Measurements from ENCODE around the gene MIB1. TPM values are rescaled to one million over a fixed set of nuclear protein-coding genes. Genes with fewer than 3 reads are reported as not detected.

MIB1 gene
- total RNA-seq, 4 donors from 2014 or later = 25.9 to 121 (median 64.1) TPM

- H3K4me1 ChIP-seq = no peaks in the 10 kb centered on the region
- H3K36me3 ChIP-seq = no peaks in the 10 kb centered on the region
- peak; percentile 27 to 28 for DNase-seq
- no peak for TF ChIP-seq CTCF (IDR thresholded peaks at IDR 0.05)
- TF ChIP-seq POLR2A (IDR thresholded peaks at IDR 0.05) = no peak
- peak overlapping the region; percentile 28 to 69 for H3K4me3 ChIP-seq
- no peaks in the 10 kb centered on the region for H3K27me3 ChIP-seq
- intact Hi-C loops (cut with DNase I; ENCODE audit: low total_unique reads) = no loop called here
- H3K27ac ChIP-seq = peak overlapping the region; percentile 97 to 100
- H3K9me3 ChIP-seq = no peaks in the 10 kb centered on the region
These were observed 721 bp upstream of the MIB1 start for GRCh38 chr18:21739604-21740537.

- Histone ChIP-seq H3K27ac (peak overlapping the region; percentile 97 to 100), H3K27me3 (no peaks in the 10 kb centered on the region), H3K4me3 (peak overlapping the region; percentile 69 to 98), H3K36me3 (no peaks in the 10 kb centered on the region), H3K4me1 (no peaks in the 10 kb centered on the region), H3K9me3 (no peaks in the 10 kb centered on the region)
- TF ChIP-seq CTCF (IDR thresholded peaks at IDR 0.05) = no peak
- intact Hi-C loops (cut with DNase I; ENCODE audit: low total_unique reads) = no loop called here
- DNase-seq = no peak
These were observed 645 bp downstream of the MIB1 start for GRCh38 chr18:21741312-21741561.

GRCh38 chr18:21741562-21742314, 1.1 kb downstream of the MIB1 start:
- no peaks in the 10 kb centered on the region for H3K36me3 ChIP-seq
- no peaks in the 10 kb centered on the region for H3K27me3 ChIP-seq
- DNase-seq = peak; percentile 33
- no peaks in the 10 kb centered on the region for H3K9me3 ChIP-seq
- no peak for TF ChIP-seq CTCF (IDR thresholded peaks at IDR 0.05)
- TF ChIP-seq POLR2A (IDR thresholded peaks at IDR 0.05) = no peak
- intact Hi-C loops (cut with DNase I; ENCODE audit: low total_unique reads) = no loop called here
- H3K27ac ChIP-seq = peak overlapping the region; percentile 97 to 100
- peak overlapping the region; percentile 69 to 98 for H3K4me3 ChIP-seq
- H3K4me1 ChIP-seq = no peaks in the 10 kb centered on the region

GRCh38 chr18:21742315-21742687, 1.7 kb downstream of the MIB1 start:
- Histone ChIP-seq H3K4me1 (no peaks in the 10 kb centered on the region), H3K9me3 (no peaks in the 10 kb centered on the region)
- intact Hi-C loops (cut with DNase I; ENCODE audit: low total_unique reads) = no loop called here

More at GRCh38 chr18:21742315-21742687, 1.7 kb downstream of the MIB1 start:
- no peaks in the 10 kb centered on the region for H3K27me3 ChIP-seq
- H3K36me3 ChIP-seq = no peaks in the 10 kb centered on the region
- peak overlapping the region; percentile 69 to 98 for H3K4me3 ChIP-seq
- H3K27ac ChIP-seq = peak overlapping the region; percentile 97 to 100
- DNase-seq = no peak
- TF ChIP-seq CTCF (IDR thresholded peaks at IDR 0.05) = no peak
- TF ChIP-seq POLR2A (IDR thresholded peaks at IDR 0.05) = no peak
